Anterior cingulate cortex (tissue), 58 donors: ENCODE measurements around the gene CHST5.
A peak's percentile ranks its signal among the peaks of the same experiment; 100 is the strongest.

Experiments
- DNase-seq, 58 donors: peaks; one replicate each; lab custom pipeline; 2025; lab: John Stamatoyannopoulos, UW

CHST5 gene

DNA sequence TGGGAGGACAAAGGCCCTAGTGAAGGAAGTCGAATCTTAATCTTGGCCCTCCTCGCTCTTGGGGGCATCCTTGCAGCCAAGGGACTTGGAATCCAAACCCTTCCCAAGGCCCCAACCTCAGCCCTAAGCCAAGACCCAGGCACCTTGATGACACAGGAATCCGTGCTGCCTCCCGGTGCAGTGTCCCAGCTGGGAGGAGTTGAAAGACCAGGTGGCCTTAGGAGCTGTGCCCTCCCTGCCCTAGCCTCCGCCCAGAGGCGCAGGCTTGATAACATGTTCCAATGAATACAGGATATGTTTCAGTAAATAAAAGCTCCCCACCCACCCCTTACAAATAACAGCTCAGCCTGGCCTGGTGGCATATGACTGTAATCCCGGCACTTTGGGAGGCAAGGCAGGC lies at the start of gene CHST5:
CHST5 (minus strand) TSS at position 208 of the 400 bp plus-strand sequence. CDS start 5,724 bp downstream, outside the sequence.
- no peak for DNase-seq

DNA sequence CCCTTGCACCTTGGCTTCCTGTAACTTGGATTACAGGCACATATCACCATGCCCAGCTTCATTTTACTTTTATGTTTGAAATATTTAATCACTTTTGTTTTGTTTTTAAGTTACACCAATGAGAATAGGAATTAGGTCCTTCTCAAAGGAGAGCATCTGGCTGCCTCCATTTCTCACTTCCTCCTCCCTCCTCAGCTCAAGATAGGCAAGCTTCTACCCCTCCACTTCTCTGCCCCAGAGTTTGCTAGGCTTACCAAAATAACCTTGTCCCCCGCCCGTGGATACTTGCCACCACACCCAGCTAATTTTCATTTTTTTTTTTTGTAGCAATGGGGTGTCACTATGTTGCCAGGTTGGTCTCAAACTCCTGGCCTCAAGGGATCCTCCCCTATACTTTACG lies 48.2 kb upstream of the CHST5 start:
- no peak for DNase-seq

DNA sequence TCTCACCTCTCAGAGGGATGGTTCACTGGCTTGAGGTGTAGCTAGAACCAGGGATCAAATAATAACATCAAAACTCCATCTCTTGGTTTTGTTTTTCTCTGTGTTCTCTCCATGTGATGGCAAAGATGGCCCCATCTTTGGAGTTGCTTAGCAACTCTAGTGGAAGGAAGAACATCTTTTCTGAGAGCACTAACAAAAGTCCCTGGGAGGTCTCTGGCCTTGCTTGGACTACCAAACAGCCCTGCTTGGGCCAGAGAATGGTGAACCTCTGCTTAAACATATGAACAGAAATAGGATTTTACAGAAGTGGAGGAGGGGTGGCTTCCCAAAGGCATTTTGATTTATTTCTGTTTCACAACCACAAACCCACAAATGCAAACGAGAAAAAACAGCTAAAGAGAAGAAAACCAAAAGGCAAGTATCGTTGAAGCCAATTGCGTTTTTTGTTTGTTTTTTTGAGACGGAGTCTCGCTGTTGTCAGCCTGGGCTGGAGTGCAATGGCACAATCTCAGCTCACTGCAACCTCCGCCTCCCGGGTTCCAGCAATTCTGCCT lies 43.5 kb upstream of the CHST5 start:
- peak in 4 of 58 donors; percentile 9 to 11 (median 10) for DNase-seq

DNA sequence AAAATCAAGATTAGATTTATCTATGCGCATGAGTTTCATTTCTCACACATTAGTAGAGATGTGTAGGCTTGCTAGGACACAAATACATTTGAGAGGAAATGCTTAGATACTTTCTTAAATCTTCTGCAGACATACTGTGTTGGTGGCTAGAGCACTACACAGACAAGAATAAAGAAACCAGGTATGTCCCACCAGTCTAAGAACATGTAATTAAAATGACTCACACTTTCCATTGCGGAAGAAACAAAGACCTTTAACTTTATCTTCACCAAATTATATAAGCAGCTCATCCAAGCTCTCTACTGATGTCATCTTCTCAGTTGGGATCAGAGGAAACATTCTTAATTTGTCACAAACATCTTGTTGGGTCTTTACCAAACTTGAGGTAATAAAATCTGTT lies 42.8 kb upstream of the CHST5 start:
- no peak for DNase-seq

DNA sequence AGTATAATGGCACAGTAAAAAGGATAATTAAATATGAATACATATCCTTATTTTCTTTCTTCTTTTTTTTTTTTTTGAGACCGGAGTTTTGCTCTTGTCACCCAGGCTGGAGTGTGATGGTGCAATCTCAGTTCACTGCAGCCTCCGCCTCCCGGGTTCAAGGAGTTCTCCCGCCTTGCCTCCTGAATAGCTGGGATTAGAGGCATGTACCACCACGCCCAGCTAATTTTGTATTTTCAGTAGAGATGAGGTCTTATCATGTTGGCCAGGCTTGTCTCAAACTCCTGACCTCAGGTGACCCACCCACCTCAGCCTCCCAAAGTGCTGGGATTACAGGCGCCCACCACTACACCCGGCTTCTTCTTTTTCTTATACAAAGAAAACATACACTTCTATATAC lies 42.3 kb upstream of the CHST5 start:
- DNase-seq = no peak

DNA sequence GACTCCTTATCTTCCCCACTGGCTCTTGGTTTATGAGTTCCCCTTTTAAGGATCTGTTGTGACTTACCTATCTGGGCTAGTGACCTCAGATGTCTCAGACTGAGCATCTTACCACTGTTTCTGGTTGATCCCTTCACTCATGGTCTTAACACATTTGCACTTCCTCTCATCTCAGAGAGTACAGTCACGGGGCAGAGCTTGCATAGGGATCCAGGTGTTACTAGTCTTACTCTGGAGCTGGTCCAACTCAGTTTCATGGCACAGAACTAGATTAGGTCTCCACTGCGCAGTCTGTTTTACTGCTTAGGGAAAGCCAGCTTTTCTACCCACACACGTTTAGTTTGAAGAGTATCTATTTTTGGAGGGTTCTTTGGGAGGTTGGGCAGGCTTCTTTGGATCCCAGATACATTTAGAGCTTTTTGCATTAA lies 40.5 kb upstream of the CHST5 start:
- peak in 10 of 58 donors; percentile 7 to 56 (median 18) for DNase-seq

DNA sequence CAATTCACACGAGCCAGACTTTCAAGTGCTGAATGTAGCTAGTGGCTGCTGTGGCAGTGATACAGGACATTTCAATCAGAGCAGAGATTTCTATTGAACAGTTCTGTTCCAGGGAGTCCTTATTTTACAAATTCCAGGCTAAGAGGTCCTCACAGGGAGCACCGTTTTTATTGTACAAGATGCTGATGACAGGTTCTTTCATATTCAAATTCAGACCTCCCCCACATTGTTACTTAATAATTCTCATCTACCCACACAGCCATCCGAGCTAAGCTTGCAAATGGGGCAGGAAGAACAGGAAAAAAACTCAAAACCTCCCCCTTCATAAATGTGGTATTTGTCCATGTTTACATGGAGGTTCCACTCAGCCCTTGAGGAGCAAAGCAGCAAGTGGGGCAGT lies 40.0 kb upstream of the CHST5 start:
- DNase-seq = no peak

DNA sequence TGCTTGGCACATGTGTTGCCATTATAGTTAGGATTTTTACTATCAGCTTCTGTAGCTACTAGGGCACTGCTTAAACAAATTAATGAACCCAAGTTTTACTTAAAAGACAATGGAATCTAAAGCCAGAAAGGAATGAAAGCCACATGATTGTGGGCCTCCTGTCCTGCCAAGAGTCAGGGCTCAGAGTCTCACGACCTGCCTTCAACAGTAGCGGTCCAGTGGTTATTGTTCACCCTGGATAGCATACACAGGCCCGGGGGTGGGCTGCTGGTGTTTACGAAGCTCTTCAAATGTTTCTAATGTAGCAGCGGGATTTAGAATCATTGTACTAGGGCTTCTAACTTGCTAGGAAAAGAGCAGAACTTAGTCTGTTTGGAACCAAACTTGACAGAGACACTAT lies 38.0 kb upstream of the CHST5 start:
- DNase-seq = no peak

DNA sequence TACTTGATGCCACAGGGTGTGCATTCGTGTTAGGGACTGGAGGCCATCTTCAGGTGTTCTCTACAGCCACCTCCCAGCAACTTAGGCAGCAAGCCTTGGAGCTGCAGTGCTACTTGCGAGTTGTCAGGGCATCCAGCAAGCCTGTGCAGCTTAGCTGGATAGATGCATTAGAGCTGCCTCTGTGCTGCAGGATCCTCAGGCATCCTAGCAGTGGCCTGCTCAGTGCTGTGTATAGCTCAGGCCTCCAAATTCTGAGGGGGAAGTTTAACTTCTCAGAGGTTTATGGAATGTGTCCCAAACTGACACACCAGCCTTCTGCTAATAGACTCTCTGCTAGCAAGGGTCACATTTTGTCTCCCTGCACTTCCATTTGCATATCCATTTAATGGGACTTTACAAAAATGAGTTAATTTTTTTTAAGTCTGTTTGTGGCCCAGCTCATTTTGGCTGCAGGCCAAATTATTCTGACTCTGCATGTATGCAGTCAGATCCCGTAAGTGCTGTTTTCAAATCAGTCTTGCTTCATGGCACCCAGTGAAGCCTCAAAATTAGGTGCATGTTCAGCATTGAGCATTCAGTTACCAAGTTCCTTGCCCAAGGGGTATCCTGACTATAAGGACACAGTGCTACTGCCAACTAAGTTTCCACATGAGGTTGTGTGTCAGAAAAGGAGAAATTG lies 37.1 kb upstream of the CHST5 start:
- no peak for DNase-seq

DNA sequence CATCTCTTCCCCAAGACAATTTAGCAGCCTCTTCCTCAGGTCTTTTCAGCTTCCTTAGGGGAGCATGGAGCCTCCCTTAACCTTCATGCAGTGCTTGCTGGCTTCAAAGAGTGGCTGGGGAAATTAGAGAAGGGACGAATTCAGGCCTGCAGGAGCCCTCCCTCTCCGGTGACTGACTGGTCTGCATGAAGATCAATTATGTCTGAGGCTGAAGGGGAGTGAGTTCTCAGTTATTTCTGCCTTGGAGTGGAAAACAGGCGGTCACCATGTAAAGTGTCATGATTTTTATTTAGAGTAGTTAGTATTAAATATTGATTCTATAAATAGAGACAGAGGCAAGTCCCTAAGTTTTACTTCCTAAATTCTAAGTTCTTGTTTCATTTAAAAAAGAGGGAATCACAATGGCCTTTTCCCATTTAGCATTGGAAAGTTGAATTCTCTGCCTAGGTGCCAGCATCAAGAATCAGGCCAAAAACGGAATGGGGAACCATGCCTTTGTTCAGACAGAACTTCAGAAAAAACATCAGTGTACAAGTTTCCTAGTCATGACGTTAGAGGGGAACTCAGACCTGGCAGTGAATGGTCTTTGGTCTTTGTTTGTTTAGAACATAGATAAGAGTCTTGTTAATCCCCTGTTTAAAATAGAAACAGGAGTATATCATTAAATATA lies 34.6 kb upstream of the CHST5 start:
- peak in 1 of 58 donors; percentile 40 for DNase-seq

DNA sequence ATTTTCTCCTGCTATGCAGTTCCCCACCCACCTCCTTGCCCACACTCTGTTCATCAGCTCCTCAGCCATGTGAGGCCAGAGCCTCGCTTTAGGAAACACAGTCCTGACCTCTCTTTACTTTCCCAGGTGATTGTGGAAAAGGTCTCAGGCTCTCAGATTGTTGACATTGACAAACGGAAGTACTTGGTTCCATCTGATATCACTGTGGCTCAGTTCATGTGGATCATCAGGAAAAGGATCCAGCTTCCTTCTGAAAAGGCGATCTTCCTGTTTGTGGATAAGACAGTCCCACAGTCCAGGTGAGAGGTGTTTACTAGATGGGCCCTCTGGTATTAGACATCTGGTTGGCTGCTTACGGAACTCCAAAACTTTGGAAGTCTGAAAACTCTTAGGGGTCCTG lies 32.0 kb upstream of the CHST5 start:
- DNase-seq = no peak

DNA sequence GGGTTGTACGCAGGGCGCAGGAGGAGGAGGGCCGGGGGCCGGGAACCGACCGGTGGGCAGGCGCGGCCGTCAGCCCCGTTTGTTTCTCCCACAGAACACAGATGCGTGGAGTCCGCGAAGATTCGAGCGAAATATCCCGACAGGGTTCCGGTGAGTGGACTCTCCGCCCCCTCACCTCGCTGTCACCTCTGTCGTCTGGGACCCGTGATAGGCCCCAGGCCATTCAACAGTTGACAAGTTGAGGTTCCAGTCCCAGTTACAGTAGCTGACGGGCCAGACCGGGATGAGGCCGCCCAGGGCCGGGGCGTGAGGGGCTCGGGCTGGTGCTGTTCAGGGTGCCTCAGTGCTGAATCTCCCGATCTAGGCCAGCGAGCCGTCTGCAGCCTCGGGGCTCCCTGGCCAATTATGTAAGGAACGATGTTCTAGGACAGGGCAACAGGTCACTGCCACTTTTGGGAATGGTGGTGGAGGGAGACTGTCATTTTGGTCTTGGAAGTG lies 30.9 kb upstream of the CHST5 start:
- DNase-seq = peak in 4 of 58 donors; percentile 22 to 34 (median 26)

DNA sequence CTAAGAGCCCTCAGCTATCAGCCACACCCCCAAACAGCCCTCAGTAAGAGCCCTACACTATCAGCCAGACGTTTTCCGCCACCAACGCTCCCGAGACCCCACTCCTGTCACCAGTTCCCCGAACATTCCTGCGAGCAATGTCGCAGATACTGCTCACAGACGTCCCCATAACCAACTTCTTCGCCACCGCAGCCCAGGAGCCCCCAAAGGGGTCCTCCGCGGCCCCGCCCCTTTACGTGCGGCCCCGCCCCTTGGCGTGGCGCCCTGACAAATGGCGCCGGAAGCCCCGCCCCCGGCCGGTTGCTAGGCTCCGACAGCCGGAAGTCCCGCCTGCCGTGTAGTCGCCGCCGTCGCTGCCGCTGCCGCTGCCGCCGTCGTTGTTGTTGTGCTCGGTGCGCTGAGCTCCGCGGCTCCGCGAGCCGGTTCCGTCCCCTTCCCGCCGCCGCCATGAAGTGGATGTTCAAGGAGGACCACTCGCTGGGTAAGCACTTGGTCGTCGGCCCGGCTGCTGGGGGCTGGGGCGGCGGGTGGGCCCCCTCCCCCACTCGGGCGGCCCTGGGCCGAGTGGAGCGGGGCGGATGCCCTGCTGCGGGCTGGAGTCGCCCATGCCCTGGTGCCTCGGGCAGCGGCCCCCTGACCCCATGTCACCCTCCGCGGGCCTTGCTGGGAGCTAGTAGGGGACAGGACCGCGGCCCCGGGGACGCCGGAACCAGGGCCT lies 30.3 kb upstream of the CHST5 start, which contains the start of gene GABARAPL2:
GABARAPL2 (plus strand) TSS at position 340 of the 718 bp plus-strand sequence; CDS start at position 448, 108 bp downstream.
- DNase-seq = peak in 56 of 58 donors; percentile 42 to 91 (median 78)

DNA sequence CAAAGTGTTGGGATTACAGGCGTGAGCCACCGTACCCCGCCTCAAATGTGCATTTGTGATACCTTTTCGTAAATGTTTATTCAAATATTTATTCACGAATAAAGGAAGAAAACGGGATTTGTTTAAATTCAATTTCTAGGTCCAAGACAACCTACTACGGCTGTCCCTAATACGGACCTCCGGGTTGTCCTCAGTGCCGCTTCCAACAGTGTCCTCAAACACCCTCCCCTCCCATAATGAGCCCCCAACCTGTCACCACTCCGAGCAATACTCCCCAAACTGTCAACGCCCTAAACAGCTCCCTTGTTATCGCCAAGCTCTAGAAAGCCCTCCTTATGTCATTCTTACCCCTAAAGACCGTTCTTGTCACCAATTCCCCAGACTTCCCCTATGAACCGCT lies 29.7 kb upstream of the CHST5 start:
- no peak for DNase-seq

DNA sequence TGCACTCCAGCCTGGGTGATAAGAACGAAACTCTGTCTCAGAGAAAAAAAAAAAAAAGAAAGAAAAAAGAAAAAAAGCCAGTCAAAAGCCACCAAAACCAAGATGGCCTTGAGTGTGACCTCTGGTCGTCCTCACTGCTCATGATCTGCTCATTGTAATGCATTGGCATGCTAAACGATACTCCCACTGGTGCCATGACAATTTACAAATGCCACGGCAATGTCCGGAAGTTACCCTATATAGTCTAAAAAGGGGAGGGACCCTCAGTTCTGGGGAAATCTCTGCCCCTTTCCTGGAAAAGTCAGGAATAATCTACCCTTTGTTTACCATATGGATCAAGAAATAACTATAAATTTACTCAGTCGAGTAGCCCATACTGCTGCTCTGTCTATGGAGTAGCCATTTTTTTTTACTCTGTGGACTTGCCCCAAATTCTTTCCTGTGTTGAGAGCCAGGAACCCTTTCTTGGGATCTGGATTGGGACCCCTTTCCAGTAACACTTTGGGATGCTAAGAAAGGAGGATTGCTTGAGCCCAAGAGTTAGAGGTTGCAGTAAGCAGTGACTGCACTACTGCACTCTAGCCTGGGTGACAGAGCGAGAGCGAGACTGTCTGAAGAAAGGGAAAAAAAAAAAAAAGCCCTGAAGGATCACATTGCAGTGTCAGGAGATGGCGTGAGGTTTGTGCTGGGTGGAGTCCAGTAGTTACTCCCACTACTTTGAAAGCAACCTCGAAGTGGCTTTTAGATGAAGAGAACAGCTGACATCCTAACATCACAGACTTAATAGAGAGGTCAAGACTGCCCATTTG lies 23.9 kb upstream of the CHST5 start:
- DNase-seq = no peak

DNA sequence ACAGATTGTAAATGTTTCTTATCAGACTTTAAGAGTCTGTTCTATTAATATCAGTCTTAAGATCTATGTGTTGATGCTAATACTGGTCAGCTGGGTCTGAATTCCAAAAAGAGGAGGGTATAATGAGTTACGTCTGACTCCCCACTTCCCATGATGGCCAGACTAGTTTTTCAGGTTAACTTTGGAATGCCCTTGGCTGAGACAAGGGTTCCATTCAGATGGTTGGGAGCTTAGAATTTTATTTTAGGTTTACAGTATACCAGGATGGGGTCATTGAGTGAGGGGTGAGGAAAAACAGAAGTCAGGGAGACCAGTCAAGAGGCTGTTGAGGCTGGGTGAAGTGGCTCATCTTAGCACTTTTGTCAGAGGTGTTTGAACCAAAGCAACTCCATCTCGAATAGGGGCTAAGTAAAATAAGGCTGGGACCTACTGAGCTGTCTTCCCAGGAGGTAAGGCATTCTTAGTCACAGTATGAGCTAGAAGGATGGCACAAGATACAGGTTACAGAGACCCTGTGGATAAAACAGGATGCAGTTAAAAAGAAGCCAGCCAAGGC lies 23.0 kb upstream of the CHST5 start:
- DNase-seq = no peak

DNA sequence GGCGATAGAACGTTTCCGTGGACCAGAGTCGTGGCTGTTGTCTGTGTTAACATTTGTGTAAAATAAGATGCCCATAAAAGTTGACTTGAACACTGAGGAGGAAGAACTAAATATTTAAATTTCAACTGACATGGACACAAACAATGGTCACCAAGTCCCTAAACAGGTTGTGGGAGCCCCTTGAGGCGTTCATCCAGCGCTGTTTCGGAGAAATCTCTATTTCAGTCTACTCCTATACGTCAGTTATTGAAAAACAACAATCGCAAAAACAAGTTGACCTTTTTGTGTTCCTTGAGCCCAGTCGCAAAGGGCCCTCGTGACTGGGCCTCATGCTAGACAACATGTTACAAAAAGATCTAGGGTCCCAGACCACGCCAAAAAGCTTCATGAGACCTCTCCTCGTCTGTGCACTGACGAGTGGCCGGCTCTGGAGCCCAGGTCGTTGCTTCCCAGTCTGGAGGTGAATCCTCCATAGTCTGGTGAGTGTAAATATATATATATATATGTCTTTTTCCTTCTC lies 20.6 kb upstream of the CHST5 start:
- peak in 3 of 58 donors; percentile 31 to 63 (median 55) for DNase-seq

DNA sequence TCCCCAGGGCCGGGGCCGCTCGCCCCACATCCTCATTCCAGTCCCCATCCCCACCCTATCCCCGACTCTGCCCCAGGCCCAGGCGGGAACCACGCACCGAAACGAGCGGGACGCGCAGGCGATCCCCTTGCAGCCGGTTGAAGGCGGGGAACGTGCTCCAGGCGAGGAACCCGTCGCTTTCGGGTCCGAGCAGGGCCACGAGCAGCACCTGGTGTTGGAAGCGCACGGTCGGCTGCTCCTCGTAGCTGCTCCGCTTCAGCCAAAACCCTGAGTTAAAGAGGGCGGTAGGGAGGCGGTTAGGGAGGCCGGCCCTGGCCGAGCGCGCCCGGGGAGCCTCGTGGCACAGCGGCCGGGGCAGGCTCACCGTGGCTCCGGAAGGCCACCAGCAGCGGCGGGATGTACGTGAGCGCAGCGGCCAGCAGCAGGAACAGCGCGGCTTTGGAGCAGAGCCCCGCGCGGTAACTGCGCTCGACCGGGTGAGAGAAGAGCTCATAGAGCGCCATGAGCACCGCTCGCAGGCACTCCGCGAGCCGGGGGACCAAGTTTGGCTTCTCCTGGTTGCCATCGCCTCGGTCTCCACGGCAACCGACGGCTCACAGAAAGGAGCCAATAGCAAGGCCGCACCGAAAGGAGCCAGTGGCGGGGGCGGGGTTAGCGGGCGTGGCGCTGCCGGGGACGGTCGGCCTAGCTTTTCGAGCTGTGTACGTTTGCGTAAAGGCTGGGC lies 20.0 kb upstream of the CHST5 start, which contains the start of gene TMEM231:
TMEM231 (minus strand) TSS at position 546 of the 724 bp plus-strand sequence; CDS start at position 503, 43 bp downstream.
- peak; percentile 72 to 98 (median 94) for DNase-seq
